BE2C (cell line): ENCODE data around the gene UBXN1.
"Not testable (repeated sequence)": the region's sequence is repeated elsewhere in the genome, so short reads cannot be mapped to it uniquely, and the experiment has no call there.

Source experiments
- DNase-seq: peaks from one replicate; pipeline ENCODE4 v3.0.0-alpha.2; 2020
- H3K27me3 ChIP-seq: fragments of 250-450 bp; sonication (Bioruptor Pico); 2 replicates; pipeline ENCODE4 v1.5.1; 2020; ENCODE audit warnings: mild to moderate bottlenecking
- H3K36me3 ChIP-seq: fragments of 250-450 bp; sonication (Bioruptor Pico); 2 replicates; pipeline ENCODE4 v1.5.1; 2020; ENCODE audit warnings: mild to moderate bottlenecking
- H3K4me1 ChIP-seq: fragments of 250-450 bp; sonication (Bioruptor Pico); 2 replicates; pipeline ENCODE4 v1.5.1; 2020
- H3K4me3 ChIP-seq: 2 replicates; pipeline ENCODE4 v1.5.1; 2011; ENCODE audit warnings: low read depth, low read length
- H3K9me3 ChIP-seq: fragments of 250-450 bp; sonication (Bioruptor Pico); 2 replicates; pipeline ENCODE4 v1.5.1; 2020
- TF ChIP-seq, protein P1 (sequence below): IDR thresholded peaks from 2 replicates; pipeline ENCODE4 v1.5.1; 2012; ENCODE audit warnings: mild to moderate bottlenecking, low read depth, low read length

Gene UBXN1

DNA sequence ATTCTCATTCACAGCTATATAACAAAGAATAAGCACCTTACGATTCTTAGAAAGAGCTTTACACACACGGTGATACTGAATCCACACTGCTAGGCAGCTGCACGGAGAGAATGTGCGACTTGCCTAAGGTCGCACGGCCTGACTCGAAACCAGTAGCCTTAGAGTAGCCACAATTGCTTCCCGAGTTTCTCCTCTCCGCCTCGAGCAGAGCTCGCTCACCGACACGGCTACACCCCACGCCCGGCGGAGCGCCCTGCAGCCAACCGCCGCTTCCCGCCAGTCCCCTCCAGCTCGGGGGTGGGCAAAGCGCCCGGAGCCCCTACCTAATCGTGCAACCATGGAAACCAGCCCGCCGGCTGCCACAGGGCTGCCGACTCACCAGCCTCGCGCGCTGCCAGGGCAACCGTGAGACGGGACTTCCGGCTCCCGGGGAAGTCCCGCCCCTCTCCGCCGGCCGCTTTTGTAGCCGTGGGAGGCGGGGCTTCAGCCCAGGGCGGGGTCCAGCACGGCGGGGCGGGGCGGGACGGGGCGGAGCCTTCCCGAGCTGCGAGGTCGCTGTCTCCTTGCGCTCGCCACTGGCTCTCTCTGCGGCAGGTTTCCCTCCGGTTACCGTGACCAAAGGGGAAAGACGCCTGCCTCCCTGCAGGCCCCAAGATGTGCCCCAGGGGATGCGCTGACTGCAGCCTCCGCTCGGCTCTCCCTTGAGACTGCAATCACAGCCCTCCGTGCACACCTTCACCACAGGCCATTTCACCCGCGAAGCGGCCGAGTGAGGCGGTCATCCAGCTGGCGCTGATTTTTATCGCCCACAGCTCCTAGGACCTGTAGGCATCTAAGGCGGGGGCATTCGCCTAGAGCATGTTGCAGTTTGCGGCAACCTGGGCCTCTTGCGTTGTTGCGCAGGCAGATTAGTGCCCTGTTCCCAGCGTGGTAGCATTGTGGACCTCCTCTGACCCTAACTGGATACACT lies 27.3 kb upstream of the UBXN1 start:
- peaks cover 14% of the 10 kb centered on the region for H3K36me3 ChIP-seq
- peak; percentile 93 for DNase-seq
- H3K27me3 ChIP-seq, result no peaks in the 10 kb centered on the region
- peaks cover 8% of the 10 kb centered on the region for H3K4me1 ChIP-seq
- H3K9me3 ChIP-seq, result no peaks in the 10 kb centered on the region
- TF ChIP-seq, protein P1, sequence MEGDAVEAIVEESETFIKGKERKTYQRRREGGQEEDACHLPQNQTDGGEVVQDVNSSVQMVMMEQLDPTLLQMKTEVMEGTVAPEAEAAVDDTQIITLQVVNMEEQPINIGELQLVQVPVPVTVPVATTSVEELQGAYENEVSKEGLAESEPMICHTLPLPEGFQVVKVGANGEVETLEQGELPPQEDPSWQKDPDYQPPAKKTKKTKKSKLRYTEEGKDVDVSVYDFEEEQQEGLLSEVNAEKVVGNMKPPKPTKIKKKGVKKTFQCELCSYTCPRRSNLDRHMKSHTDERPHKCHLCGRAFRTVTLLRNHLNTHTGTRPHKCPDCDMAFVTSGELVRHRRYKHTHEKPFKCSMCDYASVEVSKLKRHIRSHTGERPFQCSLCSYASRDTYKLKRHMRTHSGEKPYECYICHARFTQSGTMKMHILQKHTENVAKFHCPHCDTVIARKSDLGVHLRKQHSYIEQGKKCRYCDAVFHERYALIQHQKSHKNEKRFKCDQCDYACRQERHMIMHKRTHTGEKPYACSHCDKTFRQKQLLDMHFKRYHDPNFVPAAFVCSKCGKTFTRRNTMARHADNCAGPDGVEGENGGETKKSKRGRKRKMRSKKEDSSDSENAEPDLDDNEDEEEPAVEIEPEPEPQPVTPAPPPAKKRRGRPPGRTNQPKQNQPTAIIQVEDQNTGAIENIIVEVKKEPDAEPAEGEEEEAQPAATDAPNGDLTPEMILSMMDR, result no peak
- H3K4me3 ChIP-seq, result peak overlapping the region; percentile 74

DNA sequence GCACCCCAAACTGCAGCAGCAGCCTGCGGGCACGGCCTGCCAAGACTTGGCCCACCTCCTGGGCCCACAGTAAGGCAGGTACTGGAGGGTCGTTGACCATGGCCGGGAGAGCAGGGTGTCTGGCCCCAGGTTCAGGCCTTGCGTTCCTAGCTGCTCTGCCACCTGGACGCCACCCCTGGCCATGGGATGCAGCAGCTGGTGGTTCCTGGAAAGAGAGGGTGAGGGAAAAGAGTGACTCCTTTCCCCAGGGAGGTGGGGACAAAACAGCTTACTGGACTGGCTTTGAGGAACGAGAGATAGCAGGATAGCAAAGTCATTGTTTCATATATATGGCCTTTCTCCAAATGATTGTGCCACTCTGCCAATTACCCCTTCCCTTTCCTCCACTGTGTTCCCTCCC lies 26.5 kb upstream of the UBXN1 start:
- Histone ChIP-seq H3K27me3 (no peaks in the 10 kb centered on the region), H3K9me3 (no peaks in the 10 kb centered on the region), H3K4me3 (peak overlapping the region; percentile 74), H3K36me3 (peaks cover 12% of the 10 kb centered on the region), H3K4me1 (peaks cover 8% of the 10 kb centered on the region)
- TF ChIP-seq, protein P1, result no peak
- DNase-seq, result peak; percentile 24

DNA sequence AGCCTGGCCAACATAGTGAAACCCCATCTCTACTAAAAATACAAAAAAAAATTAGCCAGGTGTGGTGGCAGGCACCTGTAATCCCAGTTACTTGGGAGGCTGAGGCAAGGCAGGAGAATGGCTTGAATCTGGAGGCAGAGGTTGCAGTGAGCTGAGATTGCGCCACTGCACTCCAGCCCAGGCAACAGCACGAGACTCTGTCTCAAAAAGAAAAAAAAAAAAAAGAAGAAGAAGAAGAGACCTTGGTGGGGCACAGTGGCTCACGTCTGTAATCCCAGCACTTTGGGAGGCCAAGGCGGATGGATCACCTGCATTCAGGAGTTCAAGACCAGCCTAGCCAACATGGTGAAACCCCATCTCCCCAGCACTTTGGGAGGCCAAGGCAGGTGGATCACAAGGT lies 25.0 kb upstream of the UBXN1 start:
- not testable (repeated sequence) for DNase-seq, H3K4me3 ChIP-seq, H3K36me3 ChIP-seq, H3K27me3 ChIP-seq, H3K4me1 ChIP-seq, H3K9me3 ChIP-seq

DNA sequence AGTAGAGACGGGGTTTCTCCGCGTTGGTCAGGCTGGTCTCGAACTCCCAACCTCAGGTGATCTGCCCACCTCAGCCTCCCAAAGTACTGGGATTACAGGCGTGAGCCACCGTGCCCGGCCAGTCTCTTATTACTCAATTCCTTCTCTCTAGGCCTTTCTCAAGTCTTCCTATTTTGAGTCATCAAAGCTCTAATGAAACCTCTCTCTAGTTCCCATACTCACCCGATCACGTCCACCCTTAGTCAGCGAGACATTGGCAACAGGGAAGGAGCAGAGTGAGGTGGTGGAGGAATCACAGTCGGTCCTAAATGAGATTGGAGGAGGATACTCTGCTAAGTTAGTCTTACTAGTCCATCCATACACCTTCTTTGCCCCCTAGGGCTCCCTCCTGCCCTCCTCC lies 23.4 kb upstream of the UBXN1 start:
- H3K9me3 ChIP-seq, result no peaks in the 10 kb centered on the region
- H3K27me3 ChIP-seq, result no peaks in the 10 kb centered on the region
- DNase-seq, result no peak
- H3K4me1 ChIP-seq, result no peaks in the 10 kb centered on the region; the same call in 1 of the 2 replicates
- no peak overlapping the region for H3K4me3 ChIP-seq
- TF ChIP-seq, protein P1, result no peak
- H3K36me3 ChIP-seq, result peaks cover 3% of the 10 kb centered on the region; the same call in 1 of the 2 replicates

DNA sequence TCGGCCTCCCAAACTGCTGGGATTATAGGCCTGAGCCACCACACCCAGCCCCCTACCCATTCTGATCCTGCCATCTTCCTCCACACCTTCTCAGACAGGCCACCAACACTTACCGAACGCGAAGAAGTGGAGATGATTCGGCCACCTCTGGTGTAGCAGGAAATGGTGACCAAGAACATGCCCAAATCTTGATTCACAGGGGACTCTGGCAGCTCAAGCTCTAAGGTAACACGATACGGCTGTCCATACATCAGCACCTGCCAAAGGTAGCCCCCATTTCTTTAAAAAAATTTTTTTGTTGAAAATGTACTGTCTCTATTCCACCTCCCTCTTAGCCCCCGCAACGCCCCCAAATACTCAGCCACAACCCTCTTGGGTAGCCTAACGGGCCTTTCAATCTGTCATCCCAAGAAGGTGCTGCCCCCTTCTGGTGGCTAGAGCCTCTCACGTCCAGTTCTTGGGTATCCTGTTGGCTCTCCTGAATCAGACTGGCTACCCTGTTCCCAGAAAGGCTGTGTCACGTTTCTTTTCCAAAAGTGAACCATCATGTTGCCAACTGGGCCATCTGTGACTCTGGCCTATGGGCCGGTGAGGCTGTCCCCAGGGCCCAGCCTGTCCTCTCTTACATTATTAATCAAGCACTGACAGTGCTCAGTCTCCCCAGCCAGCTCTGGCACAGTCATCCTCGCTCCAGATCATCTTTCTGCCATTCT lies 15.7 kb upstream of the UBXN1 start:
- Histone ChIP-seq H3K27me3 (no peaks in the 10 kb centered on the region), H3K4me3 (no peak overlapping the region), H3K36me3 (no peaks in the 10 kb centered on the region; the same call in none of the 2 replicates), H3K4me1 (no peaks in the 10 kb centered on the region), H3K9me3 (no peaks in the 10 kb centered on the region)
- peak; percentile 72 for DNase-seq
- TF ChIP-seq, protein P1, result peak; percentile 78

DNA sequence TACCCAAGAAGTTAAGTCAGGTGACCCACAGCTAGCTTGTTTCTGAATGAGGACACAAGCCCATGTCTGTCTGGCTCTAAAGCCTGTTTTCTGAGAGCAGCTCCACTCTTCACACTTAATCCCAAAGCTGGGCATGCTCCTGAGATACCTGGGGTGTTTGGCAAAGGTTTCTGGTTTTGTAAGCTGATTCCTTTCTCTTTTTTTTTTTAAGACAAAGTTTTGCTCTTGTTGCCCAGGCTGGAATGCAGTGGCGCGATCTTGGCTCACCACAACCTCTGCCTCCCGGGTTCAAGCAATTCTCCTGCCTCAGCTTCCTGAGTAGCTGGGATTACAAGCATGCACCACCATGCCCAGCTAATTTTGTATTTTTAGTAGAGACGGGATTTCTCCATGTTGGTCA lies 14.8 kb upstream of the UBXN1 start:
- not testable (repeated sequence) for H3K4me3 ChIP-seq, H3K27me3 ChIP-seq, DNase-seq, H3K4me1 ChIP-seq, H3K9me3 ChIP-seq, H3K36me3 ChIP-seq
